GM19324 (cell line): ENCODE results near the gene OR9Q1.

ENCODE experiments used
- ATAC-seq: cut with Tn5 transposase; IDR thresholded peaks from one replicate; pipeline ENCODE4 v1.9.1; 2021; ENCODE audit warnings: mild to moderate bottlenecking, moderate library complexity; ENCODE audit not compliant: unreplicated experiment, low FRiP score

OR9Q1 gene

DNA sequence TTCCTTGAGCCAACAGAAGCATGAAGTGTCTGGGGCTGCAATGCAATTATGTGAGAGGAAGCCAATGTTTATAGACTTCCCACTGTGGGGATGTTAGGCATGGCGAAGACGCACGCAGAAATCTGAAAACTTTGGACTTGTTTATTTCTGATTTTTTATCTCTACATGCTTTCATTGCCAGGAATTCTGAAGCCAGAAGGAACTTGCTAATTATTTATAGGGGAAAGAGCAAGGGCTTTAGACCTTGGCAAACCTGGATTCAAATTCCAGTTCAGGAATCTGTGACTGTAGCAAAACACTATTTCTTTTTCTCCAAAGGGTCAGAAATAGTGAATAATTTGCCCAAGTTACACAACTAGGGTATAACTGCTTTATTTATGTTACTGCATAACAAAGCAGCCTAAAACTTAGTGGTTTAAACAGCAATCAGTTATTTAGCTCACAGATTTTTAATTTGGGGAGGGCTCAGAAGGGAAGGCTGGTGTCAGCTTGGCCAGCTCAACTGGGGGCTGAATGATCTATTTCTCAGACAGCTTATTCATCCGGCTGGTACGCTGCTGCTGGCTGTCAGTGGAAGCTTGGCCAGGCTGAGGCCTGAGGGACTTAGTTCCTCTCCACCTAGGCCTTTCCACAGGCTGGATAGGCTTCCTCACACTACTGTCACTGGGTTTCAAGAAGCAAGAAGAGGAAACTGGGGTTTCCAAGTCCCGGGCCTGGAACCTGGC lies 5.2 kb downstream of the OR9Q1 start:
- no peak for ATAC-seq

DNA sequence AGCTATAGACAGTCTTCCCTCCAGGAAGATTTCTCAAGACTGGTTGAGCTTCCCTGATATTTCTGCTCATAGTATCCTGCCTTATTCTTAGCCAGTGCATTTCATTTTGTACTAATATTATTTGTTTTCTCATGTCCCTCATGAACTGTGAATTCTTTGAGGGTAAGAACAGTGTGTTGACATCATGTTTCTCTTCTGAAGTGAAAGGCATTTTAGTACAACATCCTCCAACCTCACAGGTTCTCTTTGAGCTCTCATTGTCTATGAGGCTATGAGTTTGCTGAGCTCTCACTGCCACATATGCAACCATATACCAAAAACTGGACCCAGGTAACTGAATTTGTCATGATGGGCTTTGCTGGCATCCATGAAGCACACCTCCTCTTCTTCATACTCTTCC lies 7.0 kb downstream of the OR9Q1 start, which contains the start of gene OR6Q1:
OR6Q1 (plus strand) TSS at position 301 of the 400 bp plus-strand sequence; CDS start at position 301, 0 bp downstream.
- ATAC-seq: no peak

DNA sequence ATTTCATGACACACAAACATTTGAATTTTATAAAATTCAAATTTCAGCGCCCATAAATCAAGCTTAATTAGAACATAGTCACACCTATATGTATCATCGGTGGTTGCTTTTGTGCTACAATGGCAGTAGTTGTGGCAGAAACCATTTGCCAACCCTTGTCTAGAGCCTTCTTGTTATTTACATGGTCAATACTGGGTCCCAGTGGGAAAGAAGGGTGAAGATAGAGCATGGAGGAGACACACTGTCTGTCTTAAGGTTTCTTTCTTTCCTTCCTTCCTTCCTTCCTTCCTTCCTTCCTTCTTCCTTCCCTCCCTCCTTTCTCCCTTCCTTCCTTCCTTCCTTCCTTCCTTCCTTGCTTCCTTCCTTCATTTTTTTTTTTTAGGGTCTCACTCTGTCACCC lies 10.8 kb downstream of the OR9Q1 start:
- no peak for ATAC-seq

- ATAC-seq: no peak
These were observed 15.9 kb downstream of the OR9Q1 start for GRCh38 chr11:58039589-58039988.

DNA sequence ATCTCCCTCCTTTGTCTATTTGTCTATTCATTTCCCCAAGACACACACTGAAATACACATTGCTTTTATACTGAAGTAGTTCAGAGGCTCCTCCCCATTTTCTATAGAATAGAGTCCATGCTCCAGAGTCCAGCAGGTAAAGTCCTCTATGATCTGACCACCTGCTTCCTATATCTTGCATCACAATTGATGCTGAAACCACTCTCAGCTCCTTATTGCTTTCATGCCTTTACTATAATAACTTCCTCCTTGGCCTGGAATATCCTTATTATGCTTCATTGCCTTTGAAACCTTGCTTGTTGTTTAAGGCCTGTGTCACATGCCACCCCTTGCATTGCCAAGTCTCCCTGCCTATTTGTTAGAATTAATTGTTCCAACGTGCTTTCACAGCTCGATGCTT lies 19.7 kb downstream of the OR9Q1 start:
- ATAC-seq: no peak

GRCh38 chr11:58046231-58046630 lies 22.6 kb downstream of the OR9Q1 start:
- no peak for ATAC-seq

DNA sequence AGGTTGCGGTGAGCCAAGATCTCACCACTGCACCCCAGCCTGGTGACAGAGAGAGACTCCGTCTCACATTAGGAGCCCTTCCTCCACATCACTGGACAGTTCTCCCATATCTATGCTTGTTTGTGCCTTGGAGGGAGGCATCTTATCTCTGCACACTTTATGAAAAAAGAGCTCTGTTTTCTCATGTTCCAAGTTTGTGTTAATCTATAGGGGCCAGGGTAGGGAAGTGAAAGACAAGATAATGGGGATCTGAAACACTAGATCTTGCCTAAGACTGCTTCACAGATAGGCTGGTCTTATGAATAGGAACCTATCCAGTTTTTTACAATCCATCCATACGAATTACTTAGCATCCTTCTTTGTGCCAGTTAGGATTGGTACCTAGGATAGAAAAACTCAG lies 24.1 kb downstream of the OR9Q1 start:
- no peak for ATAC-seq

DNA sequence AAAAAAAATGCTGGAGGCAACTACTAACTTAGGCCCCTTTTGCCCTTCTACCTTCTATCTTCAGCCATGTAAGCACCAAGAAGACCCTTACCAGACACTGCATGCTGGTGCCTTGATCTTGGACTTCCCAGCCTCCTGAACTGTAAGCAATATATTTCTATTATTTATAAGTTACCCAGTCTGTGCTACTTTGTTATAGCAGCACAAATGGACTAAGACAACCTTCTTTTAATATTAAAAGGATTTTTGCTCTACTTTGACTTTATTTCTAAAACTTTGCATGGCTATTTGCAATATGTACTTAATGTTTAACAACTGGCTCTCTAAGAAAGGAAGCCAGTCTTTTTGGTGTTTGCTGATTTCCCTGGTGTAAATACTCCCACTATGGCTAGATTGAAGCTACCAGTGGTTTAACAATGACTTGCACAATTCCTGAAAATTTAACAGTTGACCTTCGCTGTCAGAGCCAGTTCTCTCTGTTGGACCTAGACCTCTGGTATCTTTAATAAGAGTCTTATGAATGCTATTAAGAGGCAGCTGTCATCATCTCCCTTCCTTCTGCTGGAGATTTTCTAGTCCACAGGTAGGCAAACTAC lies 32.2 kb downstream of the OR9Q1 start:
- no peak for ATAC-seq

GRCh38 chr11:58057481-58057880 lies 33.8 kb downstream of the OR9Q1 start:
- no peak for ATAC-seq

- no peak for ATAC-seq
These were observed 34.8 kb downstream of the OR9Q1 start for GRCh38 chr11:58058276-58059006.

GRCh38 chr11:58059007-58059350 lies 35.3 kb downstream of the OR9Q1 start:
- ATAC-seq: no peak

- ATAC-seq: no peak
These were observed 36.9 kb downstream of the OR9Q1 start for GRCh38 chr11:58060535-58060934.

- no peak for ATAC-seq
These were observed 37.4 kb downstream of the OR9Q1 start for GRCh38 chr11:58060939-58061672.

DNA sequence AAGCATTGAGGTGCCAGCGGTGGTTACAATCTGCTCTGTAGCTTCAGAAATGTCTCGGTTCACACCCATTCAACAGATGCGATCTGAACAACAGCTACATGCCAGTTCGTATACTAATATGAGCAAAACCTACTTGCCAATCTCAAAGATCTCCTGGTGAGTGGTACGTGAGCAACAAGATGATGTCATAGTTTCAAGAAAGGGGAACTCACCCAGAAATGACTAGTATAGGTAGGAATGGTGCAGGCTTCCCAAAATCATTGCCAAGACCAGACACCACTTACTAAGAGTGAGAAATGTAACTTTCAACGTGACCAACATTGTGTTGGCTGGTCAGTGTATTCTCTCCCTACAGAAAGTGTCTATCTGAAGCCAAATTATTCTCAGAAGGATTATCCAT lies 38.1 kb downstream of the OR9Q1 start:
- ATAC-seq: no peak

- ATAC-seq: no peak
These were observed 44.0 kb downstream of the OR9Q1 start for GRCh38 chr11:58067685-58068084.

GRCh38 chr11:58068655-58069054 lies 45.0 kb downstream of the OR9Q1 start:
- no peak for ATAC-seq

DNA sequence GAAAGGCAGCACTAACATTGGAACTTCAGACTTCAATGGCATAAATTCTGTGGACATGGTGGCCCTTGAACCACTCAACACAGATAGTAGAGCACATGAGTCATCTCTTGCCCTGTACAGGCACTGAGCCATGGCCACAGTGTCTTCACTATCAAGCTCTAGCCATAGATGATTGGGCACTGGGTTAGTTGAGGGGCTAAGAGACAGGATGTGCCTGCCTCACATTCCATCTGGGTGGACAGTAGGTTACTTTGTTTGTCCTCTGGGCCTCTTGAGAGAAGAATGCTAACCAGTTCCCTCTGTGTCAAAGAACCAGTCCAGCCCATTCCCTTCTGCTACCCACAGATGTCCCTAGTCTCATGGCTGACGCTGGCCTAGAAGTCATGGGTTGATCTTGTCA lies 46.9 kb downstream of the OR9Q1 start:
- no peak for ATAC-seq

- no peak for ATAC-seq
These were observed 52.1 kb downstream of the OR9Q1 start for GRCh38 chr11:58075781-58076180.

GRCh38 chr11:58086528-58086927 lies 62.8 kb downstream of the OR9Q1 start:
- ATAC-seq: no peak

DNA sequence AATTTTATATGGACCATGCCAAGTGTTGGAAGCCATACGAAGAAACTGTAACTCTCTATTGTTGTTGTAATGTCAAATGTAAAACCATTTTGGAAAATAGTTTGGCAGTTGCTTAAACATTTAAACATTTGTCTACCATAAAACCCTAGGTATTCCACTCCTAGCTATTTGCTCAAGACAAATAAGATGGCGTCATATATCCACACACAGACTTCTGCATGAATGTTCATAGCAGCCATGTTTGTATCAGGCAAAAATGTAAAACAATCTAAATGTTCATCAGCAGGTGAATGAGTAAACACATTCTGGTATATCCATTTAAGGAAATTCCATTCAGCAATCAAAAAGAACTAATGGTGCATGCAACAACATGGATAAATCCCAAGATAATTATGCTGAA lies 73.8 kb downstream of the OR9Q1 start:
- no peak for ATAC-seq

DNA sequence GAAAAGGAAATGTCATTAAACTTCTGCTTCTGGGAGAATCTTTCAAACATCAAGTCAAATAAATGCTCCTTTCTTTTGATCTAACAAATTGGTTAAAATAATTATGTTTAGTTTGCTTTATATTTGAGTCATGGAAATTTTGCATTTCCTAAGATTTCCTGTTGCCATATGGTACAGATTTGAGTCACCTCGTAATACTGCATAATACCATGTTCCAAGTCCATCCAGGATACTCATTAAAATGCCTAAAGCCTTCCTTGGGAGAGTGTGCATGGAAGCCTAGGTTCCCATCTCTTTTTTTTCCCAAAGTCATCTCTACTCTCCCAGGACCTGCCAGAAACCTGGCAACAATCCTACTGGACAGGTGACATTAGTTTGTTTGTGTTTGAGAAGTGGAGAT lies 97.4 kb downstream of the OR9Q1 start:
- ATAC-seq: no peak
